GM23338 (cell line): ENCODE data around the gene CCDC63. TPM values are rescaled to one million over a fixed set of nuclear protein-coding genes. Genes with fewer than 3 reads are reported as not detected.

Source experiments
- ATAC-seq: fragments of 200-7000 bp; cut with Tn5 transposase; 3 replicates; pipeline ENCODE4 v1.9.1; 2020
- DNase-seq: peaks from one replicate; pipeline ENCODE4 v3.0.0-alpha.2; 2015; ENCODE audit warnings: low spot score
- H2AFZ ChIP-seq: fragments of 200-600 bp; sonication (generic); 2 replicates; pipeline ENCODE4 v1.8.0; 2016; ENCODE audit warnings: antibody characterized with exemption, mild to moderate bottlenecking, moderate library complexity
- H3F3A ChIP-seq: fragments of 200-600 bp; sonication (generic); replicated peaks from 2 replicates; pipeline ENCODE4 v1.8.0; 2017; ENCODE audit warnings: antibody characterized with exemption, mixed run types, low read depth
- H3K27ac ChIP-seq: fragments of 200-600 bp; sonication (generic); 2 replicates; pipeline ENCODE4 v1.6.1; 2016; ENCODE audit warnings: low read depth
- H3K27me3 ChIP-seq: fragments of 200-600 bp; sonication (generic); 2 replicates; pipeline ENCODE4 v1.8.0; 2016; ENCODE audit warnings: mild to moderate bottlenecking, mixed run types, moderate library complexity; ENCODE audit not compliant: insufficient read depth
- H3K36me3 ChIP-seq: fragments of 200-600 bp; sonication (generic); 2 replicates; pipeline ENCODE4 v1.8.0; 2016; ENCODE audit warnings: mild to moderate bottlenecking; ENCODE audit not compliant: insufficient read depth
- H3K4me1 ChIP-seq: fragments of 200-600 bp; sonication (generic); 2 replicates; pipeline ENCODE4 v1.8.0; 2016; ENCODE audit warnings: mild to moderate bottlenecking, moderate library complexity; ENCODE audit not compliant: insufficient read depth
- H3K4me2 ChIP-seq: fragments of 200-600 bp; sonication (generic); 2 replicates; pipeline ENCODE4 v1.7.1; 2017; ENCODE audit warnings: mixed run types
- H3K4me3 ChIP-seq: fragments of 200-600 bp; sonication (generic); 2 replicates; pipeline ENCODE4 v1.6.1; 2016; ENCODE audit warnings: mixed run types
- H3K79me2 ChIP-seq: fragments of 200-600 bp; sonication (generic); replicated peaks from 2 replicates; pipeline ENCODE4 v1.8.0; 2017; ENCODE audit warnings: mild to moderate bottlenecking; ENCODE audit not compliant: insufficient read depth
- H3K9me2 ChIP-seq: fragments of 200-600 bp; sonication (generic); 2 replicates; pipeline ENCODE4 v1.8.0; 2017; ENCODE audit not compliant: insufficient read depth
- H4K20me1 ChIP-seq: fragments of 200-600 bp; sonication (generic); replicated peaks from 2 replicates; pipeline ENCODE4 v1.8.0; 2017; ENCODE audit warnings: mild to moderate bottlenecking; ENCODE audit not compliant: insufficient read depth
- H3K27ac Mint-ChIP-seq: 2 replicates; pipeline ENCODE4 v1.8.0; 2020; ENCODE audit warnings: inconsistent platforms, mild to moderate bottlenecking, moderate library complexity, mixed read lengths
- H3K27me3 Mint-ChIP-seq: 3 replicates; pipeline ENCODE4 v1.8.0; 2022; ENCODE audit warnings: low read depth, mild to moderate bottlenecking, moderate library complexity, mixed read lengths, inconsistent platforms; ENCODE audit not compliant: insufficient read depth, poor library complexity
- H3K36me3 Mint-ChIP-seq: 3 replicates; pipeline ENCODE4 v1.8.0; 2021; ENCODE audit warnings: low read depth, mild to moderate bottlenecking, inconsistent platforms, moderate library complexity, mixed read lengths
- H3K4me1 Mint-ChIP-seq: 3 replicates; pipeline ENCODE4 v1.8.0; 2020; ENCODE audit warnings: mild to moderate bottlenecking, inconsistent platforms, mixed read lengths
- H3K4me3 Mint-ChIP-seq: 3 replicates; pipeline ENCODE4 v1.8.0; 2021; ENCODE audit warnings: moderate library complexity, mild to moderate bottlenecking, inconsistent platforms, mixed read lengths
- H3K9me3 Mint-ChIP-seq: 3 replicates; pipeline ENCODE4 v1.8.0; 2020; ENCODE audit warnings: moderate library complexity, mild to moderate bottlenecking, inconsistent platforms, mixed read lengths
- CTCF ChIP-seq, 2 experiments: fragments of 200-600 bp in 1 of 2; sonication (generic) in 1 of 2; conservative IDR thresholded peaks; 2 replicates each; pipeline versions ENCODE4 v1.5.1 to v1.6.1; 2016 to 2017; ENCODE audit warnings: antibody characterized with exemption in 2 of 2, low read depth in 2 of 2, mild to moderate bottlenecking in 2 of 2, moderate library complexity in 1 of 2
- ETS1 ChIP-seq: IDR thresholded peaks from 2 replicates; pipeline ENCODE4 v1.6.1; 2016; ENCODE audit warnings: antibody characterized with exemption
- EZH2 ChIP-seq: fragments of 200-600 bp; sonication (generic); IDR thresholded peaks from one replicate; pipeline ENCODE4 v1.8.0; 2017; ENCODE audit warnings: antibody characterized with exemption, mild to moderate bottlenecking, low read depth; ENCODE audit not compliant: unreplicated experiment
- JUNB ChIP-seq: IDR thresholded peaks from one replicate; pipeline ENCODE4 v1.6.1; 2016; ENCODE audit warnings: antibody characterized with exemption; ENCODE audit not compliant: unreplicated experiment
- NANOG ChIP-seq: IDR thresholded peaks from 2 replicates; pipeline ENCODE4 v1.6.1; 2016; ENCODE audit warnings: antibody characterized with exemption, borderline replicate concordance
- POLR2AphosphoS5 ChIP-seq: IDR thresholded peaks from 2 replicates; pipeline ENCODE4 v1.6.1; 2016; ENCODE audit warnings: antibody characterized with exemption, low read depth
- STAT1 ChIP-seq: IDR thresholded peaks from one replicate; pipeline ENCODE4 v1.6.1; 2016; ENCODE audit warnings: antibody characterized with exemption; ENCODE audit not compliant: unreplicated experiment
- ZNF114 ChIP-seq: fragments of 250-450 bp; sonication (Bioruptor Pico); IDR thresholded peaks from 2 replicates; pipeline ENCODE4 v1.5.0; 2020; ENCODE audit warnings: mild to moderate bottlenecking, moderate library complexity
- ZNF462 ChIP-seq: fragments of 250-450 bp; sonication (Bioruptor Pico); IDR thresholded peaks from 2 replicates; pipeline ENCODE4 v1.5.0; 2020; ENCODE audit warnings: mild to moderate bottlenecking, moderate library complexity
- polyA plus RNA-seq: library from polyadenylated mRNA; unstranded; fragments of >200 nt; fragmentation: Nextera tagmentation; extraction: Ambion mirVana; gene quantifications from 2 replicates; pipeline ENCODE4 v1.2.1, GENCODE V29; 2016
- total RNA-seq: library from RNA; depleted of rRNA; stranded (reverse); fragments of >200 nt; shearing (Covaris generic); gene quantifications from 2 replicates; pipeline ENCODE4 v1.2.3, GENCODE V29; 2014

Gene CCDC63
- total and polyA plus RNA-seq, 2 experiments from 2014 or later: 1.8 TPM; not detected in 1

GRCh38 chr12:110940296-110940695, 93.5 kb downstream of the CCDC63 start:
- TF ChIP-seq POLR2AphosphoS5 (no peak), ETS1 (no peak), ZNF462 (no peak), CTCF (conservative IDR thresholded peaks at IDR 0.05; ENCODE audit: low read depth in 2 of 2) (no peak), STAT1 (no peak), ZNF114 (no peak), EZH2 (no peak), NANOG (no peak), JUNB (no peak)
- H3K27ac Mint-ChIP-seq: no peak overlapping the region
- H3K36me3 Mint-ChIP-seq: peaks cover 22% of the 10 kb centered on the region
- no peaks in the 10 kb centered on the region for H3F3A ChIP-seq
- no peak for ATAC-seq
- 0 out of 2 replicates have a peak, but pooled peaks cover 13% of the 10 kb centered on the region for H3K9me2 ChIP-seq
- H3K9me3 Mint-ChIP-seq: peaks cover 4% of the 10 kb centered on the region; the same call in 2 of the 3 replicates
- H3K27me3 Mint-ChIP-seq: peaks cover 8% of the 10 kb centered on the region
- no peak overlapping the region for H3K4me2 ChIP-seq
- no peaks in the 10 kb centered on the region for H3K36me3 ChIP-seq
- no peak overlapping the region for H3K4me3 ChIP-seq
- H3K27ac ChIP-seq: no peak overlapping the region; the same call in 1 of the 2 replicates
- H2AFZ ChIP-seq: no peak overlapping the region
- no peaks in the 10 kb centered on the region for H3K79me2 ChIP-seq
- peaks cover 27% of the 10 kb centered on the region for H3K4me1 Mint-ChIP-seq
- H3K27me3 ChIP-seq: no peaks in the 10 kb centered on the region
- no peak for DNase-seq
- no peak overlapping the region for H3K4me3 Mint-ChIP-seq
- H3K4me1 ChIP-seq: peaks cover 20% of the 10 kb centered on the region
- no peaks in the 10 kb centered on the region for H4K20me1 ChIP-seq
